ENCODE data around the gene SCAND1.

The SCAND1 gene

DNA sequence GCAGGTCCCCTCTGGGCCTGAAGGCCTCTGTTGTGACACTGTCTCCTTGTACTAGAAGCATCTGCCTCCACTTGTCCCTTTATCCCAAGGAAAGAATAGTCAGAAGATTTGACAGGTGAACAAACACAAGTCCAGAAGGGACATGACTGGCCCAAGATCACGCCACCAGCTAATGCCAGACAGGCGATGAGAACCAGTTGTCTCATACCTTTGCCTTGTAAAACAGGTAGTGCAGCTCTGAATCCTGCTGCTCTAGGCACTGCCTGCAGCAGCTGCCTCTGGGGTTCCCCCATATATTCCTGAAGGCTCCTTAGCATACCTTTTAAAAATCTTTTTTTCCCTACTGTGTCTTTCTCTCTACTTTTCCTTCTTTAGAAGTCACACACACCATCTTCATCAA, 25.0 kb downstream of the SCAND1 start:
- DNase-seq (ENCODE audit: low read depth), result no peak
- H3K4me3 ChIP-seq (ENCODE audit: low read depth, low read length), result no peak overlapping the region
- TF ChIP-seq, protein P1, sequence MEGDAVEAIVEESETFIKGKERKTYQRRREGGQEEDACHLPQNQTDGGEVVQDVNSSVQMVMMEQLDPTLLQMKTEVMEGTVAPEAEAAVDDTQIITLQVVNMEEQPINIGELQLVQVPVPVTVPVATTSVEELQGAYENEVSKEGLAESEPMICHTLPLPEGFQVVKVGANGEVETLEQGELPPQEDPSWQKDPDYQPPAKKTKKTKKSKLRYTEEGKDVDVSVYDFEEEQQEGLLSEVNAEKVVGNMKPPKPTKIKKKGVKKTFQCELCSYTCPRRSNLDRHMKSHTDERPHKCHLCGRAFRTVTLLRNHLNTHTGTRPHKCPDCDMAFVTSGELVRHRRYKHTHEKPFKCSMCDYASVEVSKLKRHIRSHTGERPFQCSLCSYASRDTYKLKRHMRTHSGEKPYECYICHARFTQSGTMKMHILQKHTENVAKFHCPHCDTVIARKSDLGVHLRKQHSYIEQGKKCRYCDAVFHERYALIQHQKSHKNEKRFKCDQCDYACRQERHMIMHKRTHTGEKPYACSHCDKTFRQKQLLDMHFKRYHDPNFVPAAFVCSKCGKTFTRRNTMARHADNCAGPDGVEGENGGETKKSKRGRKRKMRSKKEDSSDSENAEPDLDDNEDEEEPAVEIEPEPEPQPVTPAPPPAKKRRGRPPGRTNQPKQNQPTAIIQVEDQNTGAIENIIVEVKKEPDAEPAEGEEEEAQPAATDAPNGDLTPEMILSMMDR (IDR thresholded peaks at IDR 0.05; ENCODE audit: insufficient read depth, low read depth, low read length, missing control alignments), result no peak

DNA sequence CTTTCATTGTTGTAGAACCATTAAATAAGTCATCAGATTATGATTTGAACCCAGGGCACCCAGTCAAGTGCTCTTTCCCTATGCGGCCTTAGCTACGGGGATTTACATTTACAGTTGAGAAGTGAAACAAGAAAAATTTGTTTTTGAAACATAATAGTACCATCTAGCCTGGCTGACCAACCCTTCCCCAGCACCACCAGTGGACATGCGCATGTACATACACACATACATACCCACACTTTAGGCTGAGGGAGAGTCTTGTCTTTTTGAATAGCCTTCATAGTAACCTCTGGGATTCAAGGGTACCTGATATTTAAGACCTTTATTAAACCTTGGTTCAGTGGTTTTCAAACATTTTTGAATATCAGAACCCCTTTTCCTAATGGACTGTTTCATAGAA, 33.8 kb downstream of the SCAND1 start:
- TF ChIP-seq, protein P1 (IDR thresholded peaks at IDR 0.05; ENCODE audit: insufficient read depth, low read depth, low read length, missing control alignments), result no peak
- no peak overlapping the region for H3K4me3 ChIP-seq (ENCODE audit: low read depth, low read length)
- DNase-seq (ENCODE audit: low read depth), result no peak

DNA sequence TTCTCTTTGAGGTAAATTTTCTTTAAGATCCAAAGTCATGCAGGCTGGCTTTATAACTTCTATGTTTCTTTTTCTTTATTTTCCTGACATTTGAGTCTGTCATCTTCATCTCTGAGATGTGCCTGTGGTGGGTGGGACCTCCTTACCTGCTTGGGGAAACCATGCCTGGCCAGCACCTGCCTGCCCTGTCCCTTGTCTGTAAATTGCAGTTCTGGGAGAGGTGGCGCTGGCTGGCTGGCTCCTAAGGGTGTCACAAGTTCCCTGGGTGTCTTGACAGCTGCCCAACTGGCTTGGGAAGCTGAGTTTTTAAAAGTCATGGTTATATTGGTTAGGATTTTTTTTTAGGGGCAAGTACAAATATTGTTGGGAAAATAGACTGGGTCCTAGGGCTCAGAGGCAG, 36.3 kb downstream of the SCAND1 start:
- no peak overlapping the region for H3K4me3 ChIP-seq (ENCODE audit: low read depth, low read length)
- DNase-seq (ENCODE audit: low read depth), result no peak
- TF ChIP-seq, protein P1 (IDR thresholded peaks at IDR 0.05; ENCODE audit: insufficient read depth, low read depth, low read length, missing control alignments), result no peak

DNA sequence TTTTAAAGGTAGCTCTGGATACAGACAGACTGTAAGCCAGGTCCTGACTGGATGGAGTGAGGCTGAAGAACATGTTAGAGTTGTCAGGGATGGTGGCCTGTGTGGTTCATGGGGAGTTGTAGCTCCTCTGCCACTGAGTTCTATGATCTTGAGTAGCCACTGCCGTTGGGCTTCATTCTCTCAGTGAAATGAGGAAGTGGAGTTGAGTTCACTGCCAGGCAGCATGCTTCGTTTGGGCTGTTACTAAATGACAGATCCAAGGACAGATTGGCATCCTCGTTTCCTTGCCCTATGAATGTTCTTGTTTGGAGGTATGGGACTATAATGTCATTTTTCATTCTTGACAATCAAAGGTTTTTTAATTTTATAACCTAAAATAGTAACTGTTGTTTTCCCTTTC, 37.2 kb downstream of the SCAND1 start:
- no peak overlapping the region for H3K4me3 ChIP-seq (ENCODE audit: low read depth, low read length)
- no peak for DNase-seq (ENCODE audit: low read depth)
- TF ChIP-seq, protein P1 (IDR thresholded peaks at IDR 0.05; ENCODE audit: insufficient read depth, low read depth, low read length, missing control alignments), result no peak

DNA sequence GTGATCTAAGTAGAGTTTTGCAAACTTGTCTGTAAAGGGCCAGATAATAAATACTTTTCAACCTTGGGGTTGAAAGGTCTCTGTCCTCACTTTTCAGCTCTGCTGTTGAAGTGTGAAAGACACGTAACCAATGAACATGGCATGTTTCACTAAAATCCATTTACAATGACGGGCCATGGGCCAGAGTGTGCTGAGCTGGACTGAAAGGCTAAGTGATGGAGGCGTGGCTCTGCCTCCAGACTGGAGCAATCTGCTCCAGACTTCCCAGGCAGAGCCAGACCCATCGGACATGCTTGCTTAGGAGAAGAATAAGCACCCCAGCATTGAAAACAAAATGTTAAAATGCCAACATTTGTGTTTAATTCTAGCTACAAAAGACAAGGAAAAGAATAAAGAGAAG, 41.4 kb downstream of the SCAND1 start:
- H3K4me3 ChIP-seq (ENCODE audit: low read depth, low read length), result no peak overlapping the region
- TF ChIP-seq, protein P1 (IDR thresholded peaks at IDR 0.05; ENCODE audit: insufficient read depth, low read depth, low read length, missing control alignments), result no peak
- no peak for DNase-seq (ENCODE audit: low read depth)

DNA sequence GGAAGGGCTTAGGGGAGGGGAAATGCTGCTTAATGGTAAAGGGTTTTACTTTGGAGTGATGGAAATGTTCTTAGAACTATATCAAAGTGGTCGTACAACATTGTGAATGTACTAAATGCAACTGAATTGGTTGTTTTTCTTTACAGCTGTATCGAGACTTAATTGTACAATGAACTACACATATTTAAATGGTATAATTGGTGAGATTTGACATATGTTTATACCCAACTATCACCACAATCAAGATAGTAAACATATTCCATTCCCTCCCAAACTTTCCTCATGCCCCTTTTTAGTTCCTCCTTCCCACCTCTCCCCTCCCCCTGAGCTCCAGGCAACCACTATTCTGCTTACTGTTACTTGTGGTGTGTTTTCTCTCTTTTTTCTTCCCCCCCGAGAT, 44.0 kb downstream of the SCAND1 start:
- DNase-seq (ENCODE audit: low read depth), result no peak

DNA sequence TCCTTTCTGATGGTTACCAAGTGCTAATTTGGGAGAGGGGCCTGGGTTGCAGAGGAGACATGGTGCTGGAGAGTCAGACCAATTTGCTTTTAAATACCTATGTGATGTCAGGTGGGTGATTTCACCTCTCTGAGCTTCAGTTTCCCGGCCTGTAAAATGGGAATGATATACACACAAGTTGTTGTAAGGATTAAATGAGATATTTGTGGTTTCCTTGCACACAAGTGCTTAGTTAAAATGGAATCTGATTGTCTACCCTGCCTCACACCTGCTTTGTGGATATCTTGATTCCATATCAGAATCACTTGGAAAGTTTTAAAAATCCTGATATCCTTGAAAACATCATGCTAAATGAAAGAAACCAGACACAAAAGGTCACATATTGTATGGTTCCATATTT, 44.5 kb downstream of the SCAND1 start:
- H3K4me3 ChIP-seq (ENCODE audit: low read depth, low read length), result no peak overlapping the region
- no peak for DNase-seq (ENCODE audit: low read depth)
- TF ChIP-seq, protein P1 (IDR thresholded peaks at IDR 0.05; ENCODE audit: insufficient read depth, low read depth, low read length, missing control alignments), result no peak

More for the DNA sequence above, 44.0 kb downstream of the SCAND1 start:
- H3K4me3 ChIP-seq (ENCODE audit: low read depth, low read length), result no peak overlapping the region
- TF ChIP-seq, protein P1 (IDR thresholded peaks at IDR 0.05; ENCODE audit: insufficient read depth, low read depth, low read length, missing control alignments), result no peak

All from GM12865 (cell line).